Trophoblast cell (in vitro differentiated cells and primary cell): ENCODE data around the gene MCHR2. TPM values are rescaled to one million over a fixed set of nuclear protein-coding genes. Genes with fewer than 3 reads are reported as not detected.
"Not testable (repeated sequence)": the region's sequence is repeated elsewhere in the genome, so short reads cannot be mapped to it uniquely, and the experiment has no call there.

ENCODE experiments used
- DNase-seq, 2 donors: peaks; one replicate each; pipeline ENCODE4 v3.0.0-alpha.2; 2016
- H2AFZ ChIP-seq: 2 replicates; pipeline ENCODE4 v1.6.1; 2013; ENCODE audit warnings: low read length, moderate library complexity, mild to moderate bottlenecking; ENCODE audit not compliant: insufficient read depth, poor library complexity
- H2AK5ac ChIP-seq: 2 replicates; pipeline ENCODE4 v1.6.1; 2013; ENCODE audit warnings: mild to moderate bottlenecking, low read length
- H2BK120ac ChIP-seq: 2 replicates; pipeline ENCODE4 v1.6.1; 2013; ENCODE audit warnings: low read length, mild to moderate bottlenecking, moderate library complexity; ENCODE audit not compliant: insufficient read depth, poor library complexity
- H2BK12ac ChIP-seq: 2 replicates; pipeline ENCODE4 v1.6.1; 2013; ENCODE audit warnings: mild to moderate bottlenecking, low read length, moderate library complexity
- H2BK5ac ChIP-seq: 2 replicates; pipeline ENCODE4 v1.6.1; 2013; ENCODE audit warnings: low read length, low read depth, moderate library complexity, mild to moderate bottlenecking; ENCODE audit not compliant: poor library complexity
- H3K14ac ChIP-seq: 2 replicates; pipeline ENCODE4 v1.6.1; 2013; ENCODE audit warnings: mild to moderate bottlenecking, low read length
- H3K18ac ChIP-seq: 2 replicates; pipeline ENCODE4 v1.6.1; 2013; ENCODE audit warnings: mild to moderate bottlenecking, low read length
- H3K23ac ChIP-seq: 2 replicates; pipeline ENCODE4 v1.6.1; 2013; ENCODE audit warnings: low read length
- H3K27ac ChIP-seq: 2 replicates; pipeline ENCODE4 v1.5.1; 2013; ENCODE audit warnings: low read depth, mild to moderate bottlenecking, inconsistent platforms, low read length, moderate library complexity
- H3K27me3 ChIP-seq: 2 replicates; pipeline ENCODE4 v1.6.1; 2013; ENCODE audit warnings: inconsistent platforms, mild to moderate bottlenecking, low read length, moderate library complexity; ENCODE audit not compliant: insufficient read depth
- H3K36me3 ChIP-seq, 2 experiments: 1 replicate in 1 of 2; 2 replicates in 1 of 2; pipeline ENCODE4 v1.6.1; 2013; ENCODE audit warnings: low read length in 2 of 2, mild to moderate bottlenecking in 2 of 2, moderate library complexity in 1 of 2; ENCODE audit not compliant: insufficient read depth in 2 of 2, control insufficient read depth in 1 of 2
- H3K4ac ChIP-seq: 2 replicates; pipeline ENCODE4 v1.6.1; 2013; ENCODE audit warnings: low read depth, mild to moderate bottlenecking, low read length, moderate library complexity
- H3K4me1 ChIP-seq, 2 experiments: 1 replicate in 1 of 2; 2 replicates in 1 of 2; pipeline ENCODE4 v1.6.1; 2013; ENCODE audit warnings: low read length in 2 of 2, mild to moderate bottlenecking in 2 of 2, moderate library complexity in 1 of 2; ENCODE audit not compliant: insufficient read depth in 2 of 2, control insufficient read depth in 1 of 2
- H3K4me2 ChIP-seq: 2 replicates; pipeline ENCODE4 v1.6.1; 2013; ENCODE audit warnings: inconsistent platforms, mild to moderate bottlenecking, low read length, moderate library complexity
- H3K4me3 ChIP-seq: 2 replicates; pipeline ENCODE4 v1.5.1; 2013; ENCODE audit warnings: mild to moderate bottlenecking, low read depth, low read length, inconsistent platforms
- H3K79me1 ChIP-seq: one replicate; pipeline ENCODE4 v1.6.1; 2013; ENCODE audit warnings: low read length
- H3K79me2 ChIP-seq: 2 replicates; pipeline ENCODE4 v1.6.1; 2013; ENCODE audit warnings: low read length, mild to moderate bottlenecking; ENCODE audit not compliant: control insufficient read depth, insufficient read depth, poor library complexity
- H3K9ac ChIP-seq: 2 replicates; pipeline ENCODE4 v1.6.1; 2013; ENCODE audit warnings: mild to moderate bottlenecking, low read length
- H3K9me3 ChIP-seq: 2 replicates; pipeline ENCODE4 v1.6.1; 2013; ENCODE audit warnings: low read depth, mild to moderate bottlenecking, control low read depth, inconsistent platforms, low read length; ENCODE audit not compliant: insufficient read depth
- H4K12ac ChIP-seq: 2 replicates; pipeline ENCODE4 v1.6.1; 2013; ENCODE audit warnings: low read depth, mild to moderate bottlenecking, low read length, moderate library complexity
- H4K8ac ChIP-seq: 2 replicates; pipeline ENCODE4 v1.6.1; 2013; ENCODE audit warnings: low read depth, mild to moderate bottlenecking, low read length, moderate library complexity
- H4K91ac ChIP-seq: one replicate; pipeline ENCODE4 v1.6.1; 2013; ENCODE audit warnings: low read depth, mild to moderate bottlenecking, low read length, moderate library complexity
- WGBS: extraction: QIAGEN DNeasy Blood & Tissue Kit; methylation state at CpG from one replicate; pipeline ENCODE4 v1.1.7; 2013; ENCODE audit warnings: missing lambda C conversion rate; ENCODE audit not compliant: insufficient read length, insufficient coverage; ENCODE audit errors: extremely low coverage; 5-methylcytosine and 5-hydroxymethylcytosine counted together
- polyA plus RNA-seq: library from polyadenylated mRNA; stranded (reverse); fragments of 200-250 nt; gene quantifications from 2 replicates; pipeline ENCODE4 v1.2.3, GENCODE V29; 2013

Gene MCHR2, protein sequence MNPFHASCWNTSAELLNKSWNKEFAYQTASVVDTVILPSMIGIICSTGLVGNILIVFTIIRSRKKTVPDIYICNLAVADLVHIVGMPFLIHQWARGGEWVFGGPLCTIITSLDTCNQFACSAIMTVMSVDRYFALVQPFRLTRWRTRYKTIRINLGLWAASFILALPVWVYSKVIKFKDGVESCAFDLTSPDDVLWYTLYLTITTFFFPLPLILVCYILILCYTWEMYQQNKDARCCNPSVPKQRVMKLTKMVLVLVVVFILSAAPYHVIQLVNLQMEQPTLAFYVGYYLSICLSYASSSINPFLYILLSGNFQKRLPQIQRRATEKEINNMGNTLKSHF
- not detected in 2 replicates for polyA plus RNA-seq

DNA sequence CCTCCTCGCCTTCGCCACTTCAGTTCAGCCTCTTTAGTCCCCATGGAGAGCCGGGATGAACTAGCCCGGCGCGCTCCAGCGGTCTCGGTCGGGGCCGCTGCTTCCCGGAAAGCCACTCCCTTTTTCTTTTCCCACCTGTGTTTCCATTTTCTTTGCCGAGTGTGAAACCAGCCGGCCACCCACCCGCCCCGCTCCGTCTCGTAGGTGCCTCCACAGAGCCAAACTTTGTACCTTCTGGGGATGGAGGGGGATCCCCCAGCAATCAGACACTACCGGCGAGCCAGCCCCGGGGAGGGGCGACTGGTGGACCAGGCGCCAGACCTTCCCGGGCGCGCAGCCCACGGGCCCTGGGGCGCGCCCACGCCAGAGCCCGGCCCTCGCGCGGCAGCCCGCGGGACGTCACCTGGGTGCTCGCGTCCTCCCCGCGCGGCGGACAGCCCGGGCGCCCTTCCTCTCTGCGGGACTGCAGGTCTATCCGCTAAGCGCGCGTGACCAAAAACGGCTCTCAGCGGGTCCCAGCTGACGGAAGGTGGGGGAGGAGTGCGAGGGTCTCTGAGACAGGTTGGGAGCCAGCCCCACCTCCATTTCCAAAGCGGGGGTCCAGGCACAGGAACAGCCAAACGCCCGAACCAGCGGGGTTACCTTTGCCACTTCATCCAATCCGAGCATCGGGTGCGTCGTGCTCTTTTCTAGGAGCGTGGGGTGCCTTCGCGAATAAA is at the start of gene MCHR2:
Gene MCHR2, minus strand, starts transcription at position 691 of the 719 bp plus-strand sequence. CDS start 38,076 bp downstream, outside the sequence.
- H4K12ac ChIP-seq = no peak within 1 kb of the TSS
- H3K79me2 ChIP-seq = no peaks in the 10 kb centered on the region
- WGBS = no CpG with 5 or more reads among the region's 64 CpGs
- H4K8ac ChIP-seq = no peak within 1 kb of the TSS
- H2BK5ac ChIP-seq = no peak within 1 kb of the TSS
- H3K27ac ChIP-seq = no peak within 1 kb of the TSS
- H2AFZ ChIP-seq = no peak within 1 kb of the TSS
- H3K14ac ChIP-seq = no peak within 1 kb of the TSS
- H3K4ac ChIP-seq = no peak within 1 kb of the TSS
- H3K9ac ChIP-seq = no peak within 1 kb of the TSS
- peak within 1 kb of the TSS; percentile 92 for H3K4me2 ChIP-seq
- H3K36me3 ChIP-seq = no peaks in the 10 kb centered on the region
- H4K91ac ChIP-seq = no peak within 1 kb of the TSS
- H3K23ac ChIP-seq = no peak within 1 kb of the TSS
- H2BK120ac ChIP-seq = no peak within 1 kb of the TSS
- no peak for DNase-seq
- H3K9me3 ChIP-seq = no peaks in the 10 kb centered on the region
- no peak within 1 kb of the TSS for H3K18ac ChIP-seq
- H3K4me1 ChIP-seq = peaks cover 3 to 7% of the 10 kb centered on the region in 2 experiments
- no peak within 1 kb of the TSS for H2BK12ac ChIP-seq
- no peaks in the 10 kb centered on the region for H3K79me1 ChIP-seq
- no peak within 1 kb of the TSS for H2AK5ac ChIP-seq
- H3K27me3 ChIP-seq = peaks cover 19% of the 10 kb centered on the region
- H3K4me3 ChIP-seq = peak within 1 kb of the TSS; percentile 56

DNA sequence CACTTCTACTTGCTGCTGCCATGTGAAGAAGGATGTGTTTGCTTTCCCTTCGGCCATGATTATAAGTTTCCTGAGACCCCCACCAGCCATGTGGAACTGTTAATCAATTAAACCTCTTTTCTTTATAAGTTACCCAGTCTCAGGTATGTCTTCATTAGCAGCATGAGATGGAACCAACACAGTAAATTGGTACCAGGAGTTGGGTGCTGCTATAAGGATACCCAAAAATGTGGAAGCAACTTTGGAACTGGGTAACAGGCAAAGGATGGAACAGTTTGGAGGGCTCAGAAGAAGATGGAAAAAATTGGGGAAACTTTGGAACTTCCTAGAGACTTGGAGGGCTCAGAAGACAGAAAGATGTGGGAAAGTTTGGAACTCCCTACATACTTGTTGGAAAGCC is 44.5 kb upstream of the MCHR2 start:
- H3K18ac ChIP-seq, H3K4me1 ChIP-seq, H3K4me2 ChIP-seq, H2AFZ ChIP-seq, H3K79me2 ChIP-seq, H3K27ac ChIP-seq, H3K23ac ChIP-seq, H4K91ac ChIP-seq, H2AK5ac ChIP-seq, H3K14ac ChIP-seq, H3K9me3 ChIP-seq, H4K12ac ChIP-seq, H2BK120ac ChIP-seq, DNase-seq, H3K27me3 ChIP-seq, H3K4ac ChIP-seq, H2BK5ac ChIP-seq, H3K79me1 ChIP-seq, H2BK12ac ChIP-seq, H3K4me3 ChIP-seq, H3K9ac ChIP-seq, H4K8ac ChIP-seq, H3K36me3 ChIP-seq: not testable (repeated sequence)
- no CpG with 5 or more reads among the region's 1 CpG for WGBS

DNA sequence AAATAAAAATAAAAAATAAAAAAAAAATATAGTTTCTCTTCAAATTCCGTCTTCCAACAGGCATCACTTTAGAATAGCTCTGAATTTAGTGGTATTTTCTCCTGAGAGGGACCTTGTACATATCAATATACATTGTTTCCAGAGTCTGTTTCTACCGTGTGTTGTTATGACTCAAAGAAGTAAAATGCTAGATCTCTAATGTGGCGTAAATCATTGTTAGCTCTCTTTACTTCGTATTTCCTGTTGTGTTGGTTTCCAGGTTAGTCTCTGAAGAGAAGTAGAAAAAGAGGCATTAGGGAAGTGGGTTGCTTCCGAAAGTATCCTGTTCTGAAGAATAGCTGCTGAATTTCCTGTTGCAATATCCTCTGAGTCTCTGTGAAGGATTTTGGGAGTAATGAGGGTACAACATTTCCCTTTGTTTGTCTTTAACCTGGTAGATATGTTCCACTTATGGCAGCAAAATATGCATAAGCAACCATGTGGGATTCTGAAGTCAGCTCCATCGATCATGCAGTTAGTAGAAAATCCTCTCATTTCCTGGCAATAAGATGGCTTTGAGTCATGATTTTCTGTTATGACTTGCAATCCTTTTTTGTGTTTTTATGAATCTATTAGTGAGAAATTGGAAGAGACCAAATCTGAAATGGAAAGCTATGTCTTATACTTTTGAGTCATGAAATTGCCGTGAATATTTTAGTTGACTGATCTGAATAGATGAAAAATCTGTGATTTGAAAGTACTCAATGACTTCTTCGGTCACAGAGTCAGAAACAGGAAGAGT is 42.0 kb upstream of the MCHR2 start:
- WGBS = no CpG with 5 or more reads among the region's 8 CpGs
- H3K27me3 ChIP-seq = no peaks in the 10 kb centered on the region
- no peak overlapping the region for H3K4me2 ChIP-seq
- no peak overlapping the region for H3K4ac ChIP-seq
- H3K79me2 ChIP-seq = no peaks in the 10 kb centered on the region
- H2AFZ ChIP-seq = no peak overlapping the region
- peak in 1 of 2 donors; percentile 48 for DNase-seq
- H3K79me1 ChIP-seq = no peaks in the 10 kb centered on the region
- H2BK120ac ChIP-seq = no peak overlapping the region
- H3K4me1 ChIP-seq = no peaks in the 10 kb centered on the region
- H3K4me3 ChIP-seq = no peak overlapping the region
- no peak overlapping the region for H2AK5ac ChIP-seq
- H3K18ac ChIP-seq = no peak overlapping the region
- no peak overlapping the region for H3K23ac ChIP-seq
- H3K27ac ChIP-seq = no peak overlapping the region
- H3K9me3 ChIP-seq = no peaks in the 10 kb centered on the region
- H2BK12ac ChIP-seq = no peak overlapping the region
- no peak overlapping the region for H4K8ac ChIP-seq
- no peak overlapping the region for H4K12ac ChIP-seq
- no peak overlapping the region for H2BK5ac ChIP-seq
- no peak overlapping the region for H3K14ac ChIP-seq
- H3K36me3 ChIP-seq = no peaks in the 10 kb centered on the region
- no peak overlapping the region for H3K9ac ChIP-seq
- no peak overlapping the region for H4K91ac ChIP-seq

DNA sequence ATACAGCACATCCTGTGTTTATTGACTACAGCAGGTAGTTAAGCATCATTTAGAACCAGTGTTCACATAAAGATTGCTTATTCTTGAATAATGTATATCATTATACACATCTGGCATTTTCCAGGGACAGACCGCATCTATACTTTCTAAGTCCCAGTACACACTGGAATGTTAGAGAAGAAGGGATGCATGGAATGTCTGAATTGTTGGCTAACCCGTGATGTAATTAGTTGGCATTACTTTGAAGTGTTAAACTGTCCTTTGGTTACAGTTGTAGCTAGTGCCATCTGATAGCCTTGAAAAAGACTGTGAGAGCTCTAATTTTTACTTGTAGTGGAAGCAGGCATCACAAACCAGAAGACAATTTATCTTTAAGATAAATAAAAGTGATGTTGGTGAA is 29.8 kb upstream of the MCHR2 start:
- no peak overlapping the region for H3K18ac ChIP-seq
- H3K79me1 ChIP-seq = no peaks in the 10 kb centered on the region
- no peak overlapping the region for H3K23ac ChIP-seq
- no peaks in the 10 kb centered on the region for H3K79me2 ChIP-seq
- no peak overlapping the region for H2BK12ac ChIP-seq
- no peak overlapping the region for H4K8ac ChIP-seq
- no peak overlapping the region for H4K12ac ChIP-seq
- no peak overlapping the region for H2BK5ac ChIP-seq
- DNase-seq = peak in 1 of 2 donors; percentile 54
- H3K27ac ChIP-seq = no peak overlapping the region
- H2AK5ac ChIP-seq = no peak overlapping the region
- no peak overlapping the region for H3K14ac ChIP-seq
- no peak overlapping the region for H3K9ac ChIP-seq
- no peak overlapping the region for H2AFZ ChIP-seq
- no peak overlapping the region for H2BK120ac ChIP-seq
- no peaks in the 10 kb centered on the region for H3K4me1 ChIP-seq
- WGBS = no CpG with 5 or more reads among the region's 2 CpGs
- H3K4me3 ChIP-seq = no peak overlapping the region
- H4K91ac ChIP-seq = no peak overlapping the region
- no peaks in the 10 kb centered on the region for H3K27me3 ChIP-seq
- H3K4ac ChIP-seq = no peak overlapping the region
- no peak overlapping the region for H3K4me2 ChIP-seq
- no peaks in the 10 kb centered on the region for H3K36me3 ChIP-seq
- H3K9me3 ChIP-seq = no peaks in the 10 kb centered on the region
